ENCODE measurements around the gene ANXA8.

DNA sequence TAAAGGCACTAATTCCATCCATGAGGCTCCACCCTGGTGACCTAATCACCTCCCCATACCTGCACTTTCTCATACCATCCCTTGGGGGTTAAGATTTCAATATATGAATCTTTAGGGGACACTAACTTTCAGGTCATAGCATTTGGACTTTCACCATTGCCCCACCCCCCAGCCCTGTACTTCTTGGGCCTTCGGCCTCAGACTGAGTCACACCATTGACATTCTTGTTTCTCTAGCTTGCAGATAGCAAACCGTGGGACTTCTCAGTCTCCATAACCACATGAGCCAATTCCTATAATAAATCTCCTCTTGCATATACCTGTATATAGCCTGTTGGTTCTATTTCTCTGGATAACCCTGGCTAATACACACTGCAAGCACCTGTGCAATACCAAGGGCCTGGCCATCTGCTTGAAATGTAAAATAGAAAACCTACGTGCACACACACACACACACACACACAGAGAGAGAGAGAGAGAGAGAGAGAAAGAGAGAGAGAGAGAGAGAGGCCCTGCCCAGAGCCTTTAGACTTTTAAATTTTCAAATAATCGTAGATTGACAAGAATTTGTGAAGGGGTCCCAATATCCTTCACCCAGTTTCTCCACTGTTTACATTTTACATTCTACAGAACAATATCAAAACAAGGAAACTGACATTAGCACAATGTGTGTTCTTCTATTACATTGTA, 25.3 kb downstream of the ANXA8 start:
- TF ChIP-seq, protein P1, sequence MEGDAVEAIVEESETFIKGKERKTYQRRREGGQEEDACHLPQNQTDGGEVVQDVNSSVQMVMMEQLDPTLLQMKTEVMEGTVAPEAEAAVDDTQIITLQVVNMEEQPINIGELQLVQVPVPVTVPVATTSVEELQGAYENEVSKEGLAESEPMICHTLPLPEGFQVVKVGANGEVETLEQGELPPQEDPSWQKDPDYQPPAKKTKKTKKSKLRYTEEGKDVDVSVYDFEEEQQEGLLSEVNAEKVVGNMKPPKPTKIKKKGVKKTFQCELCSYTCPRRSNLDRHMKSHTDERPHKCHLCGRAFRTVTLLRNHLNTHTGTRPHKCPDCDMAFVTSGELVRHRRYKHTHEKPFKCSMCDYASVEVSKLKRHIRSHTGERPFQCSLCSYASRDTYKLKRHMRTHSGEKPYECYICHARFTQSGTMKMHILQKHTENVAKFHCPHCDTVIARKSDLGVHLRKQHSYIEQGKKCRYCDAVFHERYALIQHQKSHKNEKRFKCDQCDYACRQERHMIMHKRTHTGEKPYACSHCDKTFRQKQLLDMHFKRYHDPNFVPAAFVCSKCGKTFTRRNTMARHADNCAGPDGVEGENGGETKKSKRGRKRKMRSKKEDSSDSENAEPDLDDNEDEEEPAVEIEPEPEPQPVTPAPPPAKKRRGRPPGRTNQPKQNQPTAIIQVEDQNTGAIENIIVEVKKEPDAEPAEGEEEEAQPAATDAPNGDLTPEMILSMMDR (IDR thresholded peaks at IDR 0.05; ENCODE audit: insufficient read depth, low read depth, low read length), result no peak
- no peak for TF ChIP-seq EZH2 (IDR thresholded peaks at IDR 0.05; ENCODE audit: insufficient read depth, low read length)
